HG03575 (cell line): ENCODE data around the gene DESI1.
"Not testable (repeated sequence)": the region's sequence is repeated elsewhere in the genome, so short reads cannot be mapped to it uniquely, and the experiment has no call there.

Source experiments
- ATAC-seq: cut with Tn5 transposase; IDR thresholded peaks from one replicate; pipeline ENCODE4 v1.9.1; 2021; ENCODE audit not compliant: unreplicated experiment, insufficient number of reproducible peaks, low FRiP score; ENCODE audit errors: extremely low read depth

Gene DESI1

GRCh38 chr22:41638124-41638523 is 17.3 kb upstream of the DESI1 start:
- ATAC-seq: no peak

GRCh38 chr22:41637623-41638022 is 16.8 kb upstream of the DESI1 start:
- ATAC-seq: not testable (repeated sequence)

- no peak for ATAC-seq
Measured at GRCh38 chr22:41636467-41636866, 15.6 kb upstream of the DESI1 start.

- not testable (repeated sequence) for ATAC-seq
Measured at GRCh38 chr22:41634610-41635009, 13.8 kb upstream of the DESI1 start.

GRCh38 chr22:41631615-41632014 is 10.8 kb upstream of the DESI1 start:
- not testable (repeated sequence) for ATAC-seq

- ATAC-seq: not testable (repeated sequence)
Measured at GRCh38 chr22:41631115-41631514, 10.3 kb upstream of the DESI1 start.

- ATAC-seq: no peak
Measured at GRCh38 chr22:41625577-41625976, 4.7 kb upstream of the DESI1 start.

- no peak for ATAC-seq
Measured at GRCh38 chr22:41621911-41622179, 1.0 kb upstream of the DESI1 start.

- ATAC-seq: peak; percentile 31
Measured at GRCh38 chr22:41621099-41621910, 462 bp upstream of the DESI1 start, which contains the start of gene XRCC6. Gene XRCC6 (plus strand): TSS chr22:41621295. CDS start chr22:41622005, 710 bp downstream.

- no peak for ATAC-seq
Measured at GRCh38 chr22:41619979-41620588, 759 bp downstream of the DESI1 start.

- no peak for ATAC-seq
Measured at GRCh38 chr22:41613456-41613855, 7.4 kb downstream of the DESI1 start.

GRCh38 chr22:41612603-41613306 is 8.1 kb downstream of the DESI1 start:
- ATAC-seq: no peak

- no peak for ATAC-seq
Measured at GRCh38 chr22:41608386-41608785, 12.5 kb downstream of the DESI1 start.

- no peak for ATAC-seq
Measured at GRCh38 chr22:41603873-41604332, 16.9 kb downstream of the DESI1 start.

GRCh38 chr22:41600976-41601375 is 19.9 kb downstream of the DESI1 start:
- no peak for ATAC-seq

- no peak for ATAC-seq
Measured at GRCh38 chr22:41598891-41599635, 21.8 kb downstream of the DESI1 start.

- ATAC-seq: no peak
Measured at GRCh38 chr22:41598081-41598480, 22.8 kb downstream of the DESI1 start.

GRCh38 chr22:41597635-41597953 is 23.2 kb downstream of the DESI1 start:
- ATAC-seq: no peak

GRCh38 chr22:41596776-41597634 is 23.8 kb downstream of the DESI1 start:
- ATAC-seq: no peak
